ENCODE data around the gene SDR42E2. TPM values are rescaled to one million over a fixed set of nuclear protein-coding genes. Genes with fewer than 3 reads are reported as not detected.

SDR42E2 gene
- total and polyA plus RNA-seq, 2 donors from 2014 or later = not detected

DNA sequence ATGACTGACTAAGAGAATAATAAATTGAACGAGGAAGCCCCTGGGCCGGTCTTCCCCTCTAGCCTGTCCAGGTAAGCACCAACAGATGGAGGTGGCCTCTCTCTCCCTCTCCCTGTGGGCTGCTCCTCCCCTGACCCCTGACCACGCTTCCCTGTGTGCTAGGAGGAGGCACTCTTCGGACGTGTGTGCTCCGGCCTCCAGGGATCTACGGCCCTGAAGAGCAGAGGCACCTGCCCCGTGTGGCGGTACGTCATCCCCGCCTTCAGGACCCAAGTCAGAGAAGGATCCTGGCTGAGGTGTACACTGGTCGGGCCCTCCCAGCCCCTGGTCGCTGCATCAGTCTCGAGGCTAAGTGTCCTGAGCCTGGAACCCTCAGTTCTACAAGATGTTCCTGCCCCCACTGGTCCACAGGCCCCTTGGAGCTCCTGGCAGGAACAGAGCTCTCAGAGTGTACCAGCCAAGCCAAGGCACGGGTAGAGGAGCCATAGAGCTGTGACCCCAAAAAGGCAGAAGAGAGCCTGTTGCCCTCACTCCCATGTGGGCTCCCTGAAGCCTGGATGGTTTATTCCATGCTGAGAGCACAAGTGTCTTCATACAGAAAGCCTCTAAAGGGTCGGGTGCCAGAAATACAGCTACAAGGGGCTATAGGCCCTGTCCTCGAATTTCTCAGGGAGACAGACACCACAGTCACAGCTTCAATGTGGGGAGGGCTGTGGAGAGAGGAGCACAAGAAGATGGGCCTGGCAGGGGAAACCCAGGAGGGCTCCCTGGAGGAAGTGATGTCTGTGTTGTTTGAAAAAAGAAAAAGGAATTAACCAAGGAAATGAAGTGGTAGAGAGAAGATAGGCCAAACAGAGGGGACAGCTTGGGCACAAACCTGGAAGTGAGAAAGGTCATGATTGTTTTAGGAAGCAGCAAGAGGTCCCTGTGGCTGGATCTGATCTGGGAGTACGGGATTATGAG is 15.9 kb downstream of the SDR42E2 start:
- Histone ChIP-seq H3K9me3 (ENCODE audit: control insufficient read depth in 2 of 3, insufficient read depth in 1 of 3, low read length in 3 of 3) (no peaks in the 10 kb centered on the region), H3K27ac (ENCODE audit: low read depth in 2 of 2, low read length in 2 of 2) (no peak overlapping the region), H3K36me3 (ENCODE audit: control insufficient read depth in 2 of 3, insufficient read depth in 3 of 3, low read length in 3 of 3) (no peaks in the 10 kb centered on the region), H3K27me3 (ENCODE audit: control insufficient read depth, insufficient read depth, low read length) (no peaks in the 10 kb centered on the region), H3K4me3 (ENCODE audit: low read length in 3 of 3) (no peak overlapping the region), H3K4me1 (ENCODE audit: control insufficient read depth in 2 of 3, insufficient read depth in 2 of 3, low read depth in 1 of 3, low read length in 3 of 3) (no peaks in the 10 kb centered on the region), H3K9ac (ENCODE audit: low read length in 3 of 3) (no peak overlapping the region)
- TF ChIP-seq, protein P1, sequence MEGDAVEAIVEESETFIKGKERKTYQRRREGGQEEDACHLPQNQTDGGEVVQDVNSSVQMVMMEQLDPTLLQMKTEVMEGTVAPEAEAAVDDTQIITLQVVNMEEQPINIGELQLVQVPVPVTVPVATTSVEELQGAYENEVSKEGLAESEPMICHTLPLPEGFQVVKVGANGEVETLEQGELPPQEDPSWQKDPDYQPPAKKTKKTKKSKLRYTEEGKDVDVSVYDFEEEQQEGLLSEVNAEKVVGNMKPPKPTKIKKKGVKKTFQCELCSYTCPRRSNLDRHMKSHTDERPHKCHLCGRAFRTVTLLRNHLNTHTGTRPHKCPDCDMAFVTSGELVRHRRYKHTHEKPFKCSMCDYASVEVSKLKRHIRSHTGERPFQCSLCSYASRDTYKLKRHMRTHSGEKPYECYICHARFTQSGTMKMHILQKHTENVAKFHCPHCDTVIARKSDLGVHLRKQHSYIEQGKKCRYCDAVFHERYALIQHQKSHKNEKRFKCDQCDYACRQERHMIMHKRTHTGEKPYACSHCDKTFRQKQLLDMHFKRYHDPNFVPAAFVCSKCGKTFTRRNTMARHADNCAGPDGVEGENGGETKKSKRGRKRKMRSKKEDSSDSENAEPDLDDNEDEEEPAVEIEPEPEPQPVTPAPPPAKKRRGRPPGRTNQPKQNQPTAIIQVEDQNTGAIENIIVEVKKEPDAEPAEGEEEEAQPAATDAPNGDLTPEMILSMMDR (IDR thresholded peaks at IDR 0.05; ENCODE audit: borderline replicate concordance, extremely low read depth, insufficient read depth) = no peak
- FAIRE-seq = no peak
- intact Hi-C loops (cut with DNase I) = no loop called here
- no peak for DNase-seq

DNA sequence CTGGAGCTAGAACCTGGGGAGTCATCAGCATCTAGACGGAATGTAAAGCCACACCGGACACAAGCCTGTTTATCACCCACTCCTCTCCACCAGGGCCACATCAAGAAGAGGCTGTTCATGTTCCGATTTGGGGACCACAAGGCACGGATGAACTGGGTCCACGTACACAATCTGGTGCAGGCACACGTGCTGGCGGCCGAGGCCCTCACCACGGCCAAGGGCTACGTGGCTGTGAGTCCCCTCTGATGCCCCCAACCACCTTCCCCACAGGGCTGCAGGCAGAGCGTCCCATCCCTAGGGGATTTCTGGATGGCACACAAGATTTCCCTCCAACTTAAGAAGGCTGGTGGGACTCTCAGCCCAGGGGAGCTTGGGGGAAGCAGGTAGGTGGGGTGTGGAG is 19.1 kb downstream of the SDR42E2 start:
- no peaks in the 10 kb centered on the region for H3K9me3 ChIP-seq (ENCODE audit: control insufficient read depth in 2 of 3, insufficient read depth in 1 of 3, low read length in 3 of 3)
- intact Hi-C loops (cut with DNase I) = no loop called here

DNA sequence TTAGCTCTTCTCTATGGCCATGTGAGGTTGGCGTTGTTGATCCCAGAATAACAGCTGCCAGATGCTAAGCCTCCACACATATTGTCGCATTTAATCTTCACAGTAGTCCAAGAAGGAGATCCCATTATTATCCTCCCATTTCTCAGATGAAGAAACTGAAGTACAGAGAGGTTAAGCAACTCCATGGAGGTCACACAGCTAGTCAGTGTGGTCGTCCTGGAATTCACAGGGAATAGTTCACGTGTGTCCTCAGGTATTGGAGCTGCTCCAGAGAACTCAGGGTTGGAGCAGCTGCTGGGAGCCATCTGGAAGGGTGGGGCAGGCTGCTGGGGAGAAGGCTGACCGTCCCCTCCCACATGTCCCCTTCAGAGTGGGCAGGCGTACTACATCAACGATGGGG is 19.5 kb downstream of the SDR42E2 start:
- H3K4me1 ChIP-seq (ENCODE audit: control insufficient read depth in 2 of 3, insufficient read depth in 2 of 3, low read depth in 1 of 3, low read length in 3 of 3) = no peaks in the 10 kb centered on the region
- H3K27me3 ChIP-seq (ENCODE audit: control insufficient read depth, insufficient read depth, low read length) = no peaks in the 10 kb centered on the region
- H3K36me3 ChIP-seq (ENCODE audit: control insufficient read depth in 2 of 3, insufficient read depth in 3 of 3, low read length in 3 of 3) = no peaks in the 10 kb centered on the region
- intact Hi-C loops (cut with DNase I) = no loop called here
- H3K4me3 ChIP-seq (ENCODE audit: low read length in 3 of 3) = no peak overlapping the region
- no peak overlapping the region for H3K9ac ChIP-seq (ENCODE audit: low read length in 3 of 3)
- no peak overlapping the region for H3K27ac ChIP-seq (ENCODE audit: low read depth in 2 of 2, low read length in 2 of 2)
- TF ChIP-seq, protein P1 (IDR thresholded peaks at IDR 0.05; ENCODE audit: borderline replicate concordance, extremely low read depth, insufficient read depth) = no peak
- DNase-seq (no peak), FAIRE-seq (no peak)
- no peaks in the 10 kb centered on the region for H3K9me3 ChIP-seq (ENCODE audit: control insufficient read depth in 2 of 3, insufficient read depth in 1 of 3, low read length in 3 of 3)

More for the DNA sequence above, 19.1 kb downstream of the SDR42E2 start:
- H3K27me3 ChIP-seq (ENCODE audit: control insufficient read depth, insufficient read depth, low read length) = no peaks in the 10 kb centered on the region
- H3K4me3 ChIP-seq (ENCODE audit: low read length in 3 of 3) = no peak overlapping the region
- H3K36me3 ChIP-seq (ENCODE audit: control insufficient read depth in 2 of 3, insufficient read depth in 3 of 3, low read length in 3 of 3) = no peaks in the 10 kb centered on the region
- no peak for FAIRE-seq
- TF ChIP-seq, protein P1 (IDR thresholded peaks at IDR 0.05; ENCODE audit: borderline replicate concordance, extremely low read depth, insufficient read depth) = no peak
- DNase-seq = no peak
- H3K9ac ChIP-seq (ENCODE audit: low read length in 3 of 3) = no peak overlapping the region
- H3K27ac ChIP-seq (ENCODE audit: low read depth in 2 of 2, low read length in 2 of 2) = no peak overlapping the region
- H3K4me1 ChIP-seq (ENCODE audit: control insufficient read depth in 2 of 3, insufficient read depth in 2 of 3, low read depth in 1 of 3, low read length in 3 of 3) = no peaks in the 10 kb centered on the region

Data from kidney (tissue), 14 donors.